H9 (cell line): ENCODE data around the gene GLB1L. TPM values are rescaled to one million over a fixed set of nuclear protein-coding genes. Genes with fewer than 3 reads are reported as not detected.
A peak's percentile ranks its signal among the peaks of the same experiment; 100 is the strongest.

Experiments used
- DNase-seq: peaks from one replicate; pipeline ENCODE4 v3.0.0-alpha.2; 2017
- H2AFZ ChIP-seq: one replicate; pipeline ENCODE4 v1.6.1; 2013; ENCODE audit warnings: mild to moderate bottlenecking, low read length, control low read depth, moderate library complexity
- H2AK5ac ChIP-seq: 2 replicates; pipeline ENCODE4 v1.6.1; 2013; ENCODE audit warnings: low read length, control low read depth, mixed read lengths; ENCODE audit not compliant: insufficient read length
- H2BK120ac ChIP-seq: one replicate; pipeline ENCODE4 v1.6.1; 2013; ENCODE audit warnings: low read depth, mild to moderate bottlenecking, low read length, control low read depth, inconsistent platforms; ENCODE audit not compliant: poor library complexity, severe bottlenecking
- H2BK12ac ChIP-seq: 2 replicates; pipeline ENCODE4 v1.6.1; 2013; ENCODE audit warnings: low read length, control low read depth, mixed read lengths, low read depth; ENCODE audit not compliant: insufficient read length
- H2BK15ac ChIP-seq: 2 replicates; pipeline ENCODE4 v1.6.1; 2013; ENCODE audit warnings: low read depth, low read length, control low read depth
- H2BK20ac ChIP-seq: one replicate; pipeline ENCODE4 v1.6.1; 2013; ENCODE audit warnings: low read depth, mild to moderate bottlenecking, low read length, control low read depth, inconsistent platforms; ENCODE audit not compliant: poor library complexity, severe bottlenecking
- H2BK5ac ChIP-seq: 2 replicates; pipeline ENCODE4 v1.6.1; 2013; ENCODE audit warnings: low read length, control low read depth, mixed read lengths; ENCODE audit not compliant: insufficient read length
- H3K14ac ChIP-seq: 2 replicates; pipeline ENCODE4 v1.6.1; 2013; ENCODE audit warnings: low read length, control low read depth; ENCODE audit not compliant: insufficient read depth
- H3K18ac ChIP-seq: 2 replicates; pipeline ENCODE4 v1.6.1; 2013; ENCODE audit warnings: low read depth, mild to moderate bottlenecking, mixed read lengths, low read length, control low read depth; ENCODE audit not compliant: insufficient read length
- H3K23ac ChIP-seq: 2 replicates; pipeline ENCODE4 v1.6.1; 2013; ENCODE audit warnings: low read length, control low read depth, mixed read lengths, low read depth; ENCODE audit not compliant: insufficient read length
- H3K23me2 ChIP-seq: 2 replicates; pipeline ENCODE4 v1.6.1; 2013; ENCODE audit warnings: low read depth, mild to moderate bottlenecking, mixed read lengths, low read length, control low read depth; ENCODE audit not compliant: insufficient read length, poor library complexity, severe bottlenecking
- H3K27ac ChIP-seq: 2 replicates; pipeline ENCODE4 v1.5.1; 2013; ENCODE audit warnings: low read length, control low read depth, mixed read lengths, low read depth; ENCODE audit not compliant: insufficient read length
- H3K27me3 ChIP-seq: 2 replicates; pipeline ENCODE4 v1.6.1; 2013; ENCODE audit warnings: low read length, control low read depth, inconsistent platforms; ENCODE audit not compliant: insufficient read depth
- H3K4ac ChIP-seq: 2 replicates; pipeline ENCODE4 v1.6.1; 2013; ENCODE audit warnings: low read depth, mild to moderate bottlenecking, control low read depth, inconsistent platforms, low read length, moderate library complexity
- H3K4me1 ChIP-seq: 2 replicates; pipeline ENCODE4 v1.6.1; 2013; ENCODE audit warnings: low read length, control low read depth, inconsistent platforms; ENCODE audit not compliant: insufficient read depth
- H3K4me2 ChIP-seq: 2 replicates; pipeline ENCODE4 v1.6.1; 2013; ENCODE audit warnings: low read length, control low read depth, mixed read lengths; ENCODE audit not compliant: insufficient read length, insufficient read depth
- H3K56ac ChIP-seq: 2 replicates; pipeline ENCODE4 v1.6.1; 2013; ENCODE audit warnings: low read depth, mild to moderate bottlenecking, mixed read lengths, low read length, control low read depth; ENCODE audit not compliant: insufficient read length
- H3K79me1 ChIP-seq: 2 replicates; pipeline ENCODE4 v1.6.1; 2013; ENCODE audit warnings: low read depth, mild to moderate bottlenecking, moderate library complexity, low read length, control low read depth, inconsistent platforms; ENCODE audit not compliant: insufficient read depth, poor library complexity, severe bottlenecking
- H3K79me2 ChIP-seq: 2 replicates; pipeline ENCODE4 v1.6.1; 2013; ENCODE audit warnings: low read length, control low read depth, inconsistent platforms; ENCODE audit not compliant: insufficient read depth
- H3K9ac ChIP-seq: 2 replicates; pipeline ENCODE4 v1.6.1; 2013; ENCODE audit warnings: low read length, control low read depth, mixed read lengths; ENCODE audit not compliant: insufficient read length; ENCODE audit errors: extremely low read depth
- H3K9me3 ChIP-seq: one replicate; pipeline ENCODE4 v1.6.1; 2013; ENCODE audit warnings: low read depth, low read length, inconsistent platforms; ENCODE audit not compliant: control insufficient read depth
- H3T11ph ChIP-seq: one replicate; pipeline ENCODE4 v1.6.1; 2013; ENCODE audit warnings: mild to moderate bottlenecking, low read length, control low read depth, inconsistent platforms
- H4K20me1 ChIP-seq: one replicate; pipeline ENCODE4 v1.6.1; 2013; ENCODE audit not compliant: control insufficient read depth, insufficient read length, insufficient read depth
- H4K5ac ChIP-seq: 2 replicates; pipeline ENCODE4 v1.6.1; 2013; ENCODE audit warnings: low read depth, mild to moderate bottlenecking, mixed read lengths, low read length, control low read depth; ENCODE audit not compliant: insufficient read length
- H4K8ac ChIP-seq: replicated peaks from 2 replicates; pipeline ENCODE4 v1.6.1; 2013; ENCODE audit warnings: low read length, control low read depth, mixed read lengths, low read depth; ENCODE audit not compliant: insufficient read length
- H4K91ac ChIP-seq: 2 replicates; pipeline ENCODE4 v1.6.1; 2013; ENCODE audit warnings: low read depth, mild to moderate bottlenecking, moderate library complexity, mixed read lengths, low read length, control low read depth; ENCODE audit not compliant: insufficient read length
- H3K27ac Mint-ChIP-seq, 3 experiments: 2 replicates in 2 of 3; 3 replicates in 1 of 3; pipeline ENCODE4 v1.8.0; 2020 to 2021; ENCODE audit warnings: mixed read lengths in 3 of 3, mild to moderate bottlenecking in 1 of 3, moderate library complexity in 1 of 3
- H3K27me3 Mint-ChIP-seq: 2 replicates; pipeline ENCODE4 v1.8.0; 2021; ENCODE audit warnings: low read depth, mild to moderate bottlenecking, moderate library complexity, mixed read lengths
- H3K36me3 Mint-ChIP-seq, 3 experiments: 2 replicates in 2 of 3; 3 replicates in 1 of 3; pipeline ENCODE4 v1.8.0; 2020 to 2021; ENCODE audit warnings: low read depth in 3 of 3, mixed read lengths in 3 of 3; ENCODE audit not compliant: insufficient read depth in 1 of 3
- H3K4me1 Mint-ChIP-seq, 2 experiments: 2 replicates each; pipeline ENCODE4 v1.8.0; 2020; ENCODE audit warnings: mixed read lengths in 2 of 2
- H3K4me3 Mint-ChIP-seq, 2 experiments: 2 replicates in 1 of 2; 3 replicates in 1 of 2; pipeline ENCODE4 v1.8.0; 2020 to 2021; ENCODE audit warnings: mild to moderate bottlenecking in 2 of 2, mixed read lengths in 2 of 2, moderate library complexity in 1 of 2
- H3K9me3 Mint-ChIP-seq, 2 experiments: 2 replicates in 1 of 2; 3 replicates in 1 of 2; pipeline ENCODE4 v1.8.0; 2020; ENCODE audit warnings: mild to moderate bottlenecking in 2 of 2, mixed read lengths in 2 of 2, moderate library complexity in 1 of 2
- WGBS: extraction: QIAGEN DNeasy Blood & Tissue Kit; methylation state at CpG from one replicate; pipeline ENCODE4 v1.1.7; 2013; ENCODE audit warnings: missing lambda C conversion rate, low lambda C conversion rate, mixed read lengths; ENCODE audit not compliant: insufficient read length; ENCODE audit errors: extremely low coverage; 5-methylcytosine and 5-hydroxymethylcytosine counted together
- total RNA-seq: library from RNA; stranded (reverse); gene quantifications from 2 replicates; pipeline ENCODE4 v1.2.1, GENCODE V29; 2021
- TF ChIP-seq, protein P1 (sequence below): fragments of 200-600 bp; sonication (generic); conservative IDR thresholded peaks from 3 replicates; pipeline ENCODE4 v1.8.0; 2021; ENCODE audit warnings: antibody characterized with exemption, mild to moderate bottlenecking

The GLB1L gene
- total RNA-seq, 1 experiment from 2014 or later: 6.5 TPM

- Histone ChIP-seq H2BK15ac (no peak overlapping the region), H3K79me1 (no peaks in the 10 kb centered on the region), H3K4me2 (peak overlapping the region; percentile 75), H3T11ph (no peak overlapping the region), H3K9me3 (no peaks in the 10 kb centered on the region), H4K5ac (no peak overlapping the region), H2AFZ (no peak overlapping the region), H4K20me1 (no peaks in the 10 kb centered on the region), H3K23me2 (peaks cover 7% of the 10 kb centered on the region), H4K91ac (no peak overlapping the region), H3K4ac (no peak overlapping the region), H3K4me1 (no peaks in the 10 kb centered on the region), H2BK5ac (no peak overlapping the region), H3K23ac (no peak overlapping the region), H2AK5ac (no peak overlapping the region), H3K18ac (peak overlapping the region; percentile 29), H4K8ac (no peak overlapping the region), H3K27ac (no peak overlapping the region), H3K9ac (peak overlapping the region; percentile 72), H2BK120ac (no peak overlapping the region), H3K56ac (no peak overlapping the region), H3K27me3 (no peaks in the 10 kb centered on the region), H2BK12ac (no peak overlapping the region), H3K14ac (no peak overlapping the region), H3K79me2 (no peaks in the 10 kb centered on the region), H2BK20ac (no peak overlapping the region)
- peaks cover 23 to 59% (median 53%) of the 10 kb centered on the region in 3 experiments for H3K36me3 Mint-ChIP-seq
- peak overlapping the region; percentile 85 to 91 for H3K4me3 Mint-ChIP-seq
- TF ChIP-seq, protein P1, sequence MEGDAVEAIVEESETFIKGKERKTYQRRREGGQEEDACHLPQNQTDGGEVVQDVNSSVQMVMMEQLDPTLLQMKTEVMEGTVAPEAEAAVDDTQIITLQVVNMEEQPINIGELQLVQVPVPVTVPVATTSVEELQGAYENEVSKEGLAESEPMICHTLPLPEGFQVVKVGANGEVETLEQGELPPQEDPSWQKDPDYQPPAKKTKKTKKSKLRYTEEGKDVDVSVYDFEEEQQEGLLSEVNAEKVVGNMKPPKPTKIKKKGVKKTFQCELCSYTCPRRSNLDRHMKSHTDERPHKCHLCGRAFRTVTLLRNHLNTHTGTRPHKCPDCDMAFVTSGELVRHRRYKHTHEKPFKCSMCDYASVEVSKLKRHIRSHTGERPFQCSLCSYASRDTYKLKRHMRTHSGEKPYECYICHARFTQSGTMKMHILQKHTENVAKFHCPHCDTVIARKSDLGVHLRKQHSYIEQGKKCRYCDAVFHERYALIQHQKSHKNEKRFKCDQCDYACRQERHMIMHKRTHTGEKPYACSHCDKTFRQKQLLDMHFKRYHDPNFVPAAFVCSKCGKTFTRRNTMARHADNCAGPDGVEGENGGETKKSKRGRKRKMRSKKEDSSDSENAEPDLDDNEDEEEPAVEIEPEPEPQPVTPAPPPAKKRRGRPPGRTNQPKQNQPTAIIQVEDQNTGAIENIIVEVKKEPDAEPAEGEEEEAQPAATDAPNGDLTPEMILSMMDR: no peak
- peak; percentile 84 for DNase-seq
- peak overlapping the region; percentile 66 to 97 (median 79); a peak in 4 of 7 replicates for H3K27ac Mint-ChIP-seq
- H3K4me1 Mint-ChIP-seq: peaks cover 19 to 23% of the 10 kb centered on the region in 2 experiments
- H3K9me3 Mint-ChIP-seq: no peaks in the 10 kb centered on the region
- no CpG with 5 or more reads among the region's 37 CpGs for WGBS
- H3K27me3 Mint-ChIP-seq: peaks cover 3% of the 10 kb centered on the region; the same call in 1 of the 2 replicates
Observed at GRCh38 chr2:219218217-219218731, 27.0 kb downstream of the GLB1L start.
